ENCODE data around the gene CANX. TPM values are rescaled to one million over a fixed set of nuclear protein-coding genes. Genes with fewer than 3 reads are reported as not detected.

Gene CANX
- total RNA-seq, 1 experiment from 2014 or later: 766 TPM

GRCh38 chr5:179764056-179764455, 65.3 kb downstream of the CANX start:
- H3K27ac ChIP-seq (ENCODE audit: low read depth, low read length): no peak overlapping the region
- ChIA-PET RAD21 (ENCODE audit: low non-redundant PET in 1 of 2, low total read pairs in 2 of 2, uncharacterized antibody in 2 of 2, unreplicated experiment in 2 of 2) (no interaction called here), CTCF (interaction anchor here (1.5 to 1.7 kb wide), 2 partner anchors 8 to 16 kb away, joined by 3 to 6 read pairs; no protein-coding TSS in a partner anchor), POLR2A (no interaction called here)
- no peak overlapping the region for H3K9ac ChIP-seq (ENCODE audit: low read length)
- ATAC-seq (no peak), DNase-seq (ENCODE audit: low read depth, low spot score) (no peak)
- H3K9me3 ChIP-seq (ENCODE audit: control insufficient read depth in 1 of 2, insufficient read depth in 1 of 2, low read depth in 1 of 2, low read length in 2 of 2): no peaks in the 10 kb centered on the region
- peaks cover 81% of the 10 kb centered on the region for H3K79me2 ChIP-seq (ENCODE audit: insufficient read depth, low read length)
- no peak for TF ChIP-seq TCF7L2 (IDR thresholded peaks at IDR 0.05; ENCODE audit: borderline replicate concordance, extremely low read depth, insufficient read depth, insufficient read length)
- no peak for TF ChIP-seq SRF (IDR thresholded peaks at IDR 0.05; ENCODE audit: low read depth)
- TF ChIP-seq ZFX (IDR thresholded peaks at IDR 0.05): no peak
- TF ChIP-seq CBX3 (IDR thresholded peaks at IDR 0.05; ENCODE audit: low read depth): no peak
- TF ChIP-seq ATF3 (IDR thresholded peaks at IDR 0.05): no peak
- no peak for TF ChIP-seq CTCF (IDR thresholded peaks at IDR 0.05 in 2 of 3, conservative IDR thresholded peaks at IDR 0.05 in 1 of 3; ENCODE audit: borderline replicate concordance in 1 of 3, insufficient read depth in 1 of 3, low read depth in 2 of 3, low read length in 2 of 3)
- H3K36me3 ChIP-seq (ENCODE audit: control insufficient read depth in 1 of 2, insufficient read depth in 2 of 2, low read length in 2 of 2): peaks cover 16 to 17% of the 10 kb centered on the region in 2 experiments; a peak in 3 of 4 replicates
- no peaks in the 10 kb centered on the region for H3K9me2 ChIP-seq (ENCODE audit: insufficient read depth)
- intact Hi-C loops (cut with micrococcal nuclease): loop anchor here (10.0 kb wide), 1 partner anchor 221 kb away; no protein-coding TSS in a partner anchor
- H3K4me3 ChIP-seq (replicated peaks in 1 of 2; ENCODE audit: low read depth in 1 of 2, low read length in 2 of 2): no peak overlapping the region
- H3K27me3 ChIP-seq (ENCODE audit: insufficient read depth, low read length): no peaks in the 10 kb centered on the region
- no peak overlapping the region for H3K4me2 ChIP-seq (ENCODE audit: low read length)
- peaks cover 9% of the 10 kb centered on the region; the same call in 1 of the 2 replicates for H4K20me1 ChIP-seq (ENCODE audit: insufficient read depth)
- H2AFZ ChIP-seq (ENCODE audit: low read depth, low read length, poor library complexity, severe bottlenecking): no peak overlapping the region
- no TSS peak for BruUV-seq (replicated peaks)
- peaks cover 11 to 45% of the 10 kb centered on the region in 2 experiments for H3K4me1 ChIP-seq (ENCODE audit: control insufficient read depth in 1 of 2, insufficient read depth in 2 of 2, low read length in 2 of 2)

- intact Hi-C loops (cut with micrococcal nuclease): loop anchor here (10.0 kb wide), 1 partner anchor 219 kb away; no protein-coding TSS in a partner anchor
- ChIA-PET CTCF (no interaction called here), POLR2A (no interaction called here), RAD21 (ENCODE audit: low non-redundant PET in 1 of 2, low total read pairs in 2 of 2, uncharacterized antibody in 2 of 2, unreplicated experiment in 2 of 2) (no interaction called here)
- Histone ChIP-seq H4K20me1 (ENCODE audit: insufficient read depth) (peaks cover 9% of the 10 kb centered on the region; the same call in 1 of the 2 replicates), H3K79me2 (ENCODE audit: insufficient read depth, low read length) (peaks cover 68% of the 10 kb centered on the region), H3K9ac (ENCODE audit: low read length) (no peak overlapping the region), H3K9me3 (ENCODE audit: control insufficient read depth in 1 of 2, insufficient read depth in 1 of 2, low read depth in 1 of 2, low read length in 2 of 2) (no peaks in the 10 kb centered on the region), H3K27me3 (ENCODE audit: insufficient read depth, low read length) (no peaks in the 10 kb centered on the region), H3K9me2 (ENCODE audit: insufficient read depth) (no peaks in the 10 kb centered on the region), H3K36me3 (ENCODE audit: control insufficient read depth in 1 of 2, insufficient read depth in 2 of 2, low read length in 2 of 2) (peaks cover 17 to 19% of the 10 kb centered on the region in 2 experiments; a peak in 3 of 4 replicates), H3K4me1 (ENCODE audit: control insufficient read depth in 1 of 2, insufficient read depth in 2 of 2, low read length in 2 of 2) (peaks cover 11 to 32% of the 10 kb centered on the region in 2 experiments), H2AFZ (ENCODE audit: low read depth, low read length, poor library complexity, severe bottlenecking) (no peak overlapping the region), H3K27ac (ENCODE audit: low read depth, low read length) (no peak overlapping the region), H3K4me3 (replicated peaks in 1 of 2; ENCODE audit: low read depth in 1 of 2, low read length in 2 of 2) (no peak overlapping the region), H3K4me2 (ENCODE audit: low read length) (no peak overlapping the region)
- BruUV-seq (replicated peaks): no TSS peak
- DNase-seq (ENCODE audit: low read depth, low spot score) (no peak), ATAC-seq (no peak)
- TF ChIP-seq ZNF274 (IDR thresholded peaks at IDR 0.05; ENCODE audit: low read depth, low read length) (no peak), ATF3 (IDR thresholded peaks at IDR 0.05) (no peak), JUND (IDR thresholded peaks at IDR 0.05) (no peak), ZFX (IDR thresholded peaks at IDR 0.05) (no peak), SRF (IDR thresholded peaks at IDR 0.05; ENCODE audit: low read depth) (no peak), POLR2AphosphoS5 (IDR thresholded peaks at IDR 0.05; ENCODE audit: low read depth, low read length) (no peak), ELF1 (IDR thresholded peaks at IDR 0.05; ENCODE audit: borderline replicate concordance, low read depth) (no peak), CTCF (IDR thresholded peaks at IDR 0.05 in 2 of 3, conservative IDR thresholded peaks at IDR 0.05 in 1 of 3; ENCODE audit: borderline replicate concordance in 1 of 3, insufficient read depth in 1 of 3, low read depth in 2 of 3, low read length in 2 of 3) (no peak)
- TF ChIP-seq, protein P1, sequence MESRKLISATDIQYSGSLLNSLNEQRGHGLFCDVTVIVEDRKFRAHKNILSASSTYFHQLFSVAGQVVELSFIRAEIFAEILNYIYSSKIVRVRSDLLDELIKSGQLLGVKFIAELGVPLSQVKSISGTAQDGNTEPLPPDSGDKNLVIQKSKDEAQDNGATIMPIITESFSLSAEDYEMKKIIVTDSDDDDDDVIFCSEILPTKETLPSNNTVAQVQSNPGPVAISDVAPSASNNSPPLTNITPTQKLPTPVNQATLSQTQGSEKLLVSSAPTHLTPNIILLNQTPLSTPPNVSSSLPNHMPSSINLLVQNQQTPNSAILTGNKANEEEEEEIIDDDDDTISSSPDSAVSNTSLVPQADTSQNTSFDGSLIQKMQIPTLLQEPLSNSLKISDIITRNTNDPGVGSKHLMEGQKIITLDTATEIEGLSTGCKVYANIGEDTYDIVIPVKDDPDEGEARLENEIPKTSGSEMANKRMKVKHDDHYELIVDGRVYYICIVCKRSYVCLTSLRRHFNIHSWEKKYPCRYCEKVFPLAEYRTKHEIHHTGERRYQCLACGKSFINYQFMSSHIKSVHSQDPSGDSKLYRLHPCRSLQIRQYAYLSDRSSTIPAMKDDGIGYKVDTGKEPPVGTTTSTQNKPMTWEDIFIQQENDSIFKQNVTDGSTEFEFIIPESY (IDR thresholded peaks at IDR 0.05; ENCODE audit: extremely low read depth, insufficient replicate concordance, low read length): no peak
Measured at GRCh38 chr5:179765400-179765799, 66.6 kb downstream of the CANX start.

Data from HCT116 (cell line).